Activated CD4-positive, CD25-positive, alpha-beta regulatory T cell (primary cell): ENCODE data around the gene C7orf25.

Experiments used
- DNase-seq, 4 experiments: peaks; one replicate each; lab custom pipeline; 2025; lab: John Stamatoyannopoulos, UW

C7orf25 gene

DNA sequence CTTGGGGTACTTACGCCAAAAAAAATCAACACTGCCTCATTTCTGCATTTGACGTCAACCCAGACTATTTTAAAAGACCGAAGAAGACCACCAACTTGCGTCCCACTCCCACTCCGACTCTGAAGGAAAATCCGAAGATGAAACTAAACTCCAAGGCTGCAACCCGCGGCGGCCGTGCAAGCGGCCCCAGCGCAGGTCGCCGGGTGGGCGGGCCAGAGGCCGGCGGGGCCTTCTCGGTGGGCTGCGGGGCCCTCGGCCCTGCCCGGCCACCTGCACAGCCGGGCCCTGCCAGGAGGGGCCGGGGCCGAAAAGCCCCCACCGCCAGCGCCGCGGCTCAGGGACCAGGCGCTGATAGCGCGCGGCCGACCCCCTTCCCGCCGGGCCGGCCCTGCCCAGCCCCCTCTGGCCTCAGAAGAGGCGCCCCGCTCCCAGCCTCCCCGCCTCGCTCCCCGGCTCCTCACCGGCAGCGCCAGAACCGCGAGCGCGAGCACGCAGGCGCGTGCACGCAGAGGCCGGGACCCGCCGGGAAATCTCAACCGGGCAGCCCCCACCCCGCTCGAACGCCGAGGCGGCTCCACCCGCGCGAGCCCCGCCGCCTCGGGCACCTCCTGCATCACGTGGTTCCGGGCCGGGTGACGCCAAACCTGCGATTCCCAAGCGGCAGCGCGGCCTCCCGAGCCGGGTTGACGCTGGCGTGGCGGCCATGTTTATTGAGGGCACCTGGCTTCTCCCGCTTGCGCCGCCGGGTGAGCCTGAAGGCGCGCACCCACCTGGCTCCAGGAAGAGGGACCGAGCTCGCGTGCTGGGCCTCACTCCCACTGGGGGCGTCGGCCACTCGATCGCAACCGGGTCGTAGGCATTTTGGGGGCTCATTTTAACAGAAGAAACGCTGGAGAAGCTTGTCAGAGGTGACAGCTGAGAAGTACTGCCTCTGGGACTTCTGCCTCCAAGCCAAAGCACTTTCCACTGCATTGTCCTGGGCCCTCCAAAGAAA lies at the start of gene C7orf25:
TSS of gene C7orf25 (minus strand) at position 617 of the 994 bp plus-strand sequence. CDS start 1,170 bp downstream, outside the sequence.
- DNase-seq = peak; percentile 90 to 92 (median 91)

DNA sequence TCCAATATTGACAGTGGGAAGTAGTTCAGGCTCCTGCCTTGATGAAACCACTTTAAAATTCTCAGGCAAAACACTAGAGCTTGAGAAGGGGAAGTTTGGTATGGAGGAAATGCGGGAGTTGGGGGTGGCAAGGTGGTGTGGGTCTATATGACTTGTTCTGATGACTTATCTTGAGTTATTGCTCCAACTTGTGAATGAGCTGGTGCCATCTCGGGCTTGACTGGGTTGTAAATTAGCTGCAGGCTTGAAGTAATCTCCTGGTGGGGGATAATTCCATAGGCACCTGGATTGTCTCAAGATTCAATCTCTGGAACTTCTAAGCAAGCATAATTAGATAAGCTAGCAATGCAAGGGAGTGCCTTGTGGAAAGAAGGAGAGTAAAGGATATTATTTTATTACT lies 49.3 kb upstream of the C7orf25 start:
- no peak for DNase-seq

DNA sequence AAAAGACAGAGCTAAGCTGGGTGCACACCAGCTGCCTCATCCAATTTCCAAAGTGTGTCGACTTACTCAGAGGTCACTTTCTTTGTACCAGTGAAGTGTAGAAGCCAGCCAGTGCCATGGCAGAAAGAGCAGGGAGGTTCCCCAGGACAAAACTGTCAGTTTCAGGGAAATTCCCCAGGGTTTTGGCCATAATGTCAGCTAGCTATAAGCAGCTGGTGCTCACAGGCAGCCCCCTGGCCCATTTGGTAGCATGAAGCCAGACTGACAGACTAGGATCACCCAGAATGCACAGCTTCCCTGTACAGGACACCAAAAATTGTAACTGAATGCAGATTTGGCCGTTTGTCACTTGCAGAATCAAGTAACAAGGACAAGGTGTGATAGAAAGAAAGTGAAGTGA lies 48.9 kb upstream of the C7orf25 start:
- DNase-seq = no peak

- DNase-seq = no peak
Measured at GRCh38 chr7:42959549-42959948, 47.7 kb upstream of the C7orf25 start.

GRCh38 chr7:42956062-42956461 lies 44.2 kb upstream of the C7orf25 start:
- DNase-seq = no peak

DNA sequence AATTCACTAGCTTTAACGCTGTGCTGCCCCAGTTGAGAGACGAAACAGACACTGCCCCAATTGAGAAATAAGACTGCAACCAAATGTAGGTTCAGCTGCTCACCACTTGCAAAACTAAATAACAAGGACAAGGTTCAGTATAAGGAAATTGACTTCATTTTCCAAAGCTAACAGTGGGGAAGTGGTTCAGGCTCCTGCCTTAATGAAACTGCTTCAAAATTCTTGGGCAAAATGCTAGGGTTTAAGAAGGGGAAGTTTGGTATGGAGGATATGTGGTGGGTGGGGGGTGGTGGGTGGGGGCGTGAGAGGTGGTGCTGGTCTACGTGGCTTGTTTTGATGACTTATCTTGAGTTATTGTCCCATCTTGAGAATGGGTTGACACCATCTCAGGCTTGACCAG lies 42.1 kb upstream of the C7orf25 start:
- no peak for DNase-seq

GRCh38 chr7:42952328-42952727 lies 40.5 kb upstream of the C7orf25 start:
- no peak for DNase-seq

- no peak for DNase-seq
Measured at GRCh38 chr7:42950417-42950816, 38.5 kb upstream of the C7orf25 start.

- DNase-seq = no peak
Measured at GRCh38 chr7:42947521-42947920, 35.7 kb upstream of the C7orf25 start.

GRCh38 chr7:42946627-42946950 lies 34.7 kb upstream of the C7orf25 start:
- no peak for DNase-seq

GRCh38 chr7:42945821-42946626 lies 34.2 kb upstream of the C7orf25 start:
- no peak for DNase-seq

DNA sequence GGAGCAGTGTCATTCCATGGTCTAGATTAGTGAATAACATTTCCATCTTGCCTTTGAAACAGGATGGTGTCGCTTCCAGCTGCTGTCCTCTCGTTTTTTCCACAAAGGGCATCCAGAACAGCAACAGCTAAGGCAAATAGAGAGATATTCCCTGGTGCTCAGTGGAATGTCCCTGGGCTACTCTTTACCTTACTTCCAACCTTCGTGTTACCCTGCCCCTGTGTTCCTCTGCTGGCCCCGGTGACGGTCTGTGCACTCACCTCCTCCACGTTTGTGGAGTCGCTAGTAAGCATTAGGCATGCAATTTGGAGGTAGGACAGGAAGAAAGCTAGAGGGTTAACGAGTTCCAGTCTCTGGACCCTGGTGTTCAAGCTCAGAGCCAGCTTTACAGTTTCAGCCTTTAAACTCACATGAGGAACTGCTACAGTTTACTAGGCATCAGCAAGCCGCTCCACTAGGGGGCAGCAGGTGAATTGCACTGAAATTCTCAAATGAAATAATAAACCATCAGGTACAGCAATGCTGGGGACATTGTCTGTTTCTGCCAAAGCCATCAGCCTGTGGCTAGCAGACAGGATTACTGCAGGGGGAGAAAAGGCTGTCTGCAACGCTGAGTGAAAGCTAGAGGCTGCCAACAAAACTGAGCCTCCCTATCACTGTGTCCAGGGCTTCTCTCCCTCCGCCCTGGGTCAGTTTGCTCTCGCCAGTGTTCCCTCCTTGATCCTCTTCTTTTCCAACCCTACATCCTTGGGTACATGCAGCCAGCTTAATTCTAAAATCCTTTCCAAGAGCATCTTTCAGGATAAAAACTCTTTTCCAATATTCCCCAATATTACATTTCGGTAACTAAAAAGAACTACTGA lies 29.3 kb upstream of the C7orf25 start:
- DNase-seq = peak; percentile 39 to 70 (median 54)

- no peak for DNase-seq
Measured at GRCh38 chr7:42939457-42940240, 27.8 kb upstream of the C7orf25 start.

DNA sequence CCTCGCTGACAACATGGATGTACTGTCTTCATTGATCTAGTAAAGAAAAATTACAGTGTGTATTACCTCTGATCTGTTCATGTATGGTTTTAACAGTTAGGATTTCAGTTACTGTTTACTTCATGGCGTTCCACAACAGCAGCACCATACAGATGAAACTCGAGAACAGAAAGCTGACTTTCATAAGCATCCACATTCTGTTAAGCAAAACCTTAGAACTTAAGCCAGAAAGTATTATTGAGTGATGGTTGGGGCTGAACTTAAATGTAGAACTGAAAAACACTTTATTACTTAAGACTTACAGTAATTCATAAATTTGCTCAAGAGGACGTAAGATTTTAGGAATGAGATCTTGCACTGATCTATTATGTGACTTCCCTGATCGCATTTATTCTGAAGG lies 24.0 kb upstream of the C7orf25 start:
- no peak for DNase-seq

DNA sequence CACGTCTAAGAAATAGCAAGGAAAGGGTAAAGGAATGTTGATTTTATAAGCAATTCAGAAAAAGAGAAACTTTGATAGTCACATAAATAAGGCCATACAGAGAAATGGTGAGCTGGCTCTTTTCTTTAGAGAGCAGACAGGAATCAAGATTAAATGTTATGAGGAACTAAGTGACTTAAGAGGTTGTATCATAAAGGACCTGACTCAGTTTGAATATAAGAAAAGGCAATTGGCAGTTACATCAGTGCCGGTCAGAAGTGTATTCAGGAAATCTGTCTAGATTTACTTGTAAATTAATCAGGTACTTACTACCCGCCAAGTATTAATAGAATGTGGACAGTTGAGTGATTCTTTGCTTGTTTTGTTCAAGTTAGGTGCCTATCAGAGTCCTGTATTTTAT lies 22.4 kb upstream of the C7orf25 start:
- no peak for DNase-seq

DNA sequence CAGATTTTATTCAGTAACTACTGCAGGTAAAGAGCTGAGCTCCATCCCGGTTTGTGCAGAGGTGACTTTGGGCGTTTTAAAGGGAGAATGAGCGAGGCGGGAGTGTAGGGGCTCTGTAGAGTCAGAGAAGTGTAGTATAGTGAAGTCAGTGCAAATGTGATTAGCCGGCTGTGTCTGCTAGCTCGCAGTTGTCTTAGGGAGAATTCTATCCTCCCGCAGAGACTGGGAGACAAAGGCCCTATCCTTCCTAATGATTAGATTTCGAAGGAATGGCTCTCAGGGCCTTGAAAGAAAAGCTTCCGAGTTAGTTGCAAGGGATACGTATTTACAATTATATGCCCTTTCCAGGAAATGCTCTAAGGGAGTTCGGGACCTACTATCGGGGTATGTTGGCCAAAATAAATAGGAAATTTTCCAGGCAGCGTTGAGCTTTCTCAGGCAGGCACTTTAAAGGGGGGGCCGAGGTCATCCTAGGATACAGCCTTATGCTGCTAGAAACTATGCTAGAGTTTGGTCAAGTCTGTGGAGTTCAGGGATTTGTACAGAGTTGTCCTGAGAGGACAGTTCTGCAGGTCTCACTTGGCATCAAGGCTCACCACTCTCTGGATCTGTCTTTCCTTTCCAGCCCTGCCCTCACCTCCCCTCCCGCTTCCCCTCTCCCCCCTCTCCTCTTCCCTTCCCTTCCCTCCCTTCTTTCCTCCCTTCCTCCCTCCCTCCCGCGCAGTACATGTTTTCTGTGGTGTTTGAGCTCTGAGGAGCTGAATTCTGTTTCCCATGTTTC lies 21.1 kb upstream of the C7orf25 start:
- DNase-seq = no peak

- DNase-seq = peak; percentile 81 to 88 (median 87)
Measured at GRCh38 chr7:42931834-42932651, 20.2 kb upstream of the C7orf25 start, which contains the start of the genes MRPL32 and PSMA2. MRPL32 (plus strand) TSS chr7:42932376; CDS start chr7:42932387, 11 bp downstream. PSMA2 (minus strand) TSS chr7:42932174; CDS start chr7:42932158, 16 bp downstream.

- DNase-seq = no peak
Measured at GRCh38 chr7:42931447-42931833, 19.6 kb upstream of the C7orf25 start.

DNA sequence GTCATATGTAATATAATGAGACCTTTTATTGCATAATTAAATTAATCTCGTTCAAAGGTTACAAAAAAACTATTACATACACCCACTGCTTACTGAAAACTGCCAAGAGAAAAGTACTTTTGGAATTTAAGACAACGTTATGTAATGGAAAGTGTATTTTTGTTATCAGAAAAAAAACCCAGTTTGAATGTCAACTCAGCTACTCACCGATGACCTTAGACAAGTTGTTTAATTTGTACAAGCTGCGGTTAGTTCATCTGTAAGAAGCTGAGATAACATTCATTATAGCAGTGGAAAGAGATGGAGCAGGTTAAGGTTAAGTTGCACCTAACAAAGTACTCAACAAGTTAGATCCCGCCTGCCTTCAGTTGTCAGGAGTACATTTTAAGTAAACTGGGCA lies 19.0 kb upstream of the C7orf25 start:
- DNase-seq = no peak
